Measurements from ENCODE around the gene STXBP3.

The STXBP3 gene

DNA sequence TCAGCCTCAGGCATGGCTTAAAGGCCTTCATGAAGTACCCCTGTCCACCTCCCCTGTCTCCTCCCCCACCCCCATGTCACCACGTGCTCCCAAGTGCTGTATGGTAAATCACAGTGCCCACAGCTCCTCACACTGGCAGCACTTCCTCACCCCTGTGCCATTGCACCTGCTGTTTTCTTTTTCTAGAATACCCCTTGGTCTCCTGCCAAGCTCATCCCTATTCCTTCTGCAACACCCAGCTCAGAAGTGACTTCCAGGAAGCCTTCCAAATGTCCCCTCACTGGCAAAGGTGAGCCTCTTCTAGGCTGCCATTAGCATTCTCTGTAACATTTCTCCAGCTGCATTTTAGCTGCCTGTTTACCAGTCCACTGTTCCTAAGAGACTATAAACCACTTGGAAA, 101.0 kb downstream of the STXBP3 start:
- DNase-seq = peak; percentile 33

DNA sequence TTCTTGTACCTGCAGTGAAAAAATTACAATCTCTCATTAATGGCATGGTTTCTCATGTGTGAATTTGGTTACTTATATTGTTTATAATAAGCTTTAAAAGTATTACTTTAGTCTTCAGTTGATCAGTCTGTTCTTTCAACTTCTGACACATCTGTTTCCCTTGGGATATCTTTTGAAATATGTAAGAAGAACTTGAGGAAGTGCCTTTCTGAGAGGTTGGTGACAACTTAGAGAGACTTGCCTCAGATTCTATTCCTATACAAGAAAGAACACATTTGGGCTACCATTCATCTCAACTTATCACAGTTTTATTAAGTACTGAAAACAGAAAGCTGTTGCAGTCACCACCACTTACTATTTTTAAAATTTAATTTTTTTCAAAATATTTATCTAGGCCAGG, 102.3 kb downstream of the STXBP3 start:
- no peak for DNase-seq

DNA sequence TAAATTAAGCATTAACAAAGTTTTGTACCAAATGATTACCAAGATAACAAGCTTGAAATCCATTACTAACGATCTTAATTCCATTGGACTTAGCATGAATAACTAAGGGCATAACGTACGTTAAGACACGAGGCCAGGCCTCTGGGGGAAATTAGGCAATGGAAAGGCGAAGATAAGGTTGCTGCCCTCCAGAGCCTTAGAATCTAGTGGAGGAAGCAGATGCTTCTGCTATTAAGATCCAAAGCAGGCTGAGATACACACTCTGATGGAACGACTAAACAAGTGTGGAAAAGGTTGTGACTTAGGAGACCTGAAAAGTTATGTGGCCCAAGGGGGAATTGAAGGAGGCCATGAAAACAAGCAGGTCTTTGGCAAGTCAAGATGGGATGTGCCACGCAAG, 104.5 kb downstream of the STXBP3 start:
- no peak for DNase-seq

DNA sequence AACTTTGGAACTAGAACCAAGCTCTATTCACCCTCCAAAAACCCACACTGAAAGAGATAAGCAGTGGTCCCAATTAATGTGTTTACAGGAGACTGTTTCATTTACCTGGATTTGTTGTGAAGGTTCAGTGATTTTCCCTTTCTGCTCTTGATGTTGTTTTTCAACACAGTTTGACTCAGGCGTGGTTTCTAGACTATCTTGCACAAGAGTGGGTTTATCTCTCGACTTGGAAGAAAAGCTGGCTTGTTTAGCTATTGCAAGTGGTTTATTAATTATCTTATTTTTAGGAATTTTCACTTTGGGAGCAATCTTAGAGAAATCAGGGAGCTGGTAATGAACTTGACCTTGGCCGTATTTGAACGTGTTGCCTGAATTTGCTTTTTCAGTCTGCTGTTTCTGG, 105.1 kb downstream of the STXBP3 start:
- no peak for DNase-seq

DNA sequence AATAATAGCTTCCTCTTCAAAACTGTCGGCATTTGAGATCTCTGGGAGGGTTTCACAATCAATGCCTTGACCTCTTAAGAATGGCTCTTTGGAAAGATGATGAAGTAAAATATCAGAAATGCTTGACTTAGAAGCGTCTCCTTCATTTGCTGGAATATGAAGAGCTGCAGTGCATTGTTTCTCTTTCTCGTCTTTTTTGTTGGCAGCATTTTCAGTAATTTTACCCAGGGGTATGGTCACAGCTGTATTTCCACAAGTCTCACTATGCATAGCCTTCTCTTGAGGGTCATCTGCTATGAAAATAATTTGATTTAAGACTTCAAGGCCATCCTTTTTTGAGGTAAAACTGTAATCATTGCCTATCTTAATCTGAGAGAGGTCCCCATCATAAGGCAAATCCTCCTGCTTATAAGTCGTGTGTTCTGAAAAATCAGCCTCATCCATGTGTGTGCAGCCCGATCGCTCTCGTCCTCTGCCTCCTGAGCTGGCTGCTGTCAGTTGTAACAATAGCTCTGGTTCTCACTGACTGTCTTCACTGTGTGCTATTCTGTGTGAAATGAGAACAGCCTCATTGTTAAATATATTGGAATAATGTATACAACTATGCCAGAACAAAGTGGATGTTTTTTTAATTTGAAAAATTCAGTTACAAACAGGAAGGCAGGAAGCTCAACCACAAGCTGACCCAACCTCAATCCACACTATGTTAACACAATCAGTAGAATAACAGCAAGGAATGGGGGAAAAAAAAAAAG, 105.9 kb downstream of the STXBP3 start:
- no peak for DNase-seq

DNA sequence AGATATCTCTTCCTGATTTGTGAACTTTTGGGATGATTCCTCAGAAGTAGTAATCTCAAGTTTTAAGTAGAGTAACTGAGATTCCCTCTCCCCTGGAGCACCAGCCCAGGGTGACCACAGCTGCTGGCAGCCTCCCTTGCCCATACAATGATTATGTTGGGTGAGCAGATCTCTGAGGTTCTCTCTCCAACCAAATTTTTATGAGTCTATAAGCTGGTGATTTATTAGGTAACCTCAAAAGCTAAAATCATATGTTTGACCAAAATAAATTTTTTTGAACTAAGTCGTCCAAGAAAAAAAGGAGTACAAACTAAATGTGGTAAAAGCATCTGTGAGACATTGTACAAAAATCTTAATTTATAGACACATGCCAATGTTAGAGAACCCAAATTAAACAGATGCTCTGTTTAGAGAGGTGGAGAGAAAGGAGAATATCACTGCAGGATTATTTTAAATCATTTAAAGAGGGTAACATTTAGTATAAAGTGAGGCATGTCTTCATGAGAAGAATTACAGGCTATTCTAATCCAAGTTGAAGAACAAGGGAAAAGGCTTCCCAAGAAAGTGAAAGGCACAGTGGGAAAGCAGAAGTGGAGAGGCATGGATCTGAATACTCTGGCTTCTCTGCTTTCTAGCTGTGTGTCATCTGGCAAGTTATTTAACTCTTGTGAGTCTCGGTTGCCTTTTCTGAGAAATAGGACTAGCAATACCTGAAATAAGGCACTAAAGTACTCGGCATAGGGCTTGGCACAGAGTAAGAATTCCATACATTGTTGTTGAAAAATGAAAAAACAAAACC, 107.9 kb downstream of the STXBP3 start:
- DNase-seq = no peak

DNA sequence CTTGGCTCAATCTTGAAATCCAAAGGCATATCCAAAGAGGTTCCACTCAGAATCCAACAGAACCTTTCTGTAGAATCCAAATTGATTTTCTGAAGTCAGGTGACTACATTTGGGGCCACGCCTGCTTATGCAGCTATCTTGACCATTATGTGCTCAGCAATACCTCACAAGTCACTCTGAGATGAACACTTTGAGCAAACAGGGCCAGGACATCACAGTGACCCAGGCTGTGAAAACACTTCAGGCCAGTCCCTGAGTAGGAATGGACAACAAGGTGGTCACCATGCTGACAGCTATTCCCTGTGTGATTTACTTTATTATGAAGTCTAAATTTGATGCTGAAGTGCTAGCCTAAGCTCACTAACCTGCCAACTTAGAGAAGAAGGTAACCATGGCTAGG, 110.5 kb downstream of the STXBP3 start, which contains the start of gene AKNAD1:
Gene AKNAD1, minus strand, starts transcription at position 101 of the 400 bp plus-strand sequence. CDS start 4,430 bp downstream, outside the sequence.
- DNase-seq = no peak

DNA sequence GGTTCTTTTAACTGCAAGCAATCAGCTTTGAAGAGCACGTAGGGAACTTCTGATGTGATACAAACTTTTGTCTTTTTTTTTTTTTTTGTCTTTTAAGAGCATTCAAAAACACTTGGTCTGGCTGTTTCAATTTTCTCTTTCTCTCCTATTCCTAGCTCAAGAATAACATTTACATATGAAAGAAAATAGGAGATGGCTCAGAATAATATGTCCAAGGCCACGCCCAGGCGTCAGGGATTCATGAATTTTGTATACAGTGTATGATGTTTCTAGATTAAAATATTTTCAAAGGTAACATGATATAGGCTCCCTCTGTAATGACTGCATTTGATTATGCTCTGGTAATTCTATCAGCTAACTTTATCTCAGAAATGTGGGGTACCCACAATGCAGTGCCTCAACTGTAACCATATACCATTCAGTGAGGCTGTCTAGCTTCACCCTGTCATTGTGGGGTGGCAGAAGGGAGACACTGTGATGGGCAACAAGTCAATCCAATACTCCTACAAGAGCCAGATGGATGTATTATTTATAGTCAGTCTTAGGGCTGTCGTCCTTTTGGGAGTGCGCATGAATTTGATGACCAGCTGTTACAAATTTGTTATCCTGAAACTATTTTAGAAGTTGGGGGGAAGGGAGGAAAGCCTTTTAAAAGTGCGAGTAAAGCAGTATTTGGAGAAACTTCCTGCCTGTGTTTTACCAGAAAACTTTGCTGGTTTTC, 111.9 kb downstream of the STXBP3 start:
- no peak for DNase-seq
